ENCODE measurements around the gene CMIP.
"Not testable (repeated sequence)": the region's sequence is repeated elsewhere in the genome, so short reads cannot be mapped to it uniquely, and the experiment has no call there.

Gene CMIP

GRCh38 chr16:81716478-81717225 is 272.0 kb downstream of the CMIP start:
- DNase-seq (ENCODE audit: low read depth), result no peak

GRCh38 chr16:81717662-81718189 is 273.1 kb downstream of the CMIP start:
- DNase-seq (ENCODE audit: low read depth), result no peak

GRCh38 chr16:81718637-81719036 is 274.0 kb downstream of the CMIP start:
- no peak for DNase-seq (ENCODE audit: low read depth)

GRCh38 chr16:81719993-81720392 is 275.4 kb downstream of the CMIP start:
- no peak for DNase-seq (ENCODE audit: low read depth)

- DNase-seq (ENCODE audit: low read depth), result no peak
Observed at GRCh38 chr16:81720973-81721906, 276.6 kb downstream of the CMIP start.

GRCh38 chr16:81723098-81723723 is 278.6 kb downstream of the CMIP start:
- no peak for DNase-seq (ENCODE audit: low read depth)

GRCh38 chr16:81728435-81728834 is 283.8 kb downstream of the CMIP start:
- DNase-seq (ENCODE audit: low read depth), result no peak

- no peak for DNase-seq (ENCODE audit: low read depth)
Observed at GRCh38 chr16:81729451-81729850, 284.8 kb downstream of the CMIP start.

GRCh38 chr16:81730090-81731051 is 285.8 kb downstream of the CMIP start:
- peak; percentile 56 for DNase-seq (ENCODE audit: low read depth)

GRCh38 chr16:81731649-81732048 is 287.0 kb downstream of the CMIP start:
- no peak for DNase-seq (ENCODE audit: low read depth)

- no peak for DNase-seq (ENCODE audit: low read depth)
Observed at GRCh38 chr16:81732699-81733098, 288.1 kb downstream of the CMIP start.

- no peak for DNase-seq (ENCODE audit: low read depth)
Observed at GRCh38 chr16:81733295-81733694, 288.7 kb downstream of the CMIP start.

- DNase-seq (ENCODE audit: low read depth), result no peak
Observed at GRCh38 chr16:81734632-81735434, 290.2 kb downstream of the CMIP start.

- DNase-seq (ENCODE audit: low read depth), result peak; percentile 78
Observed at GRCh38 chr16:81737885-81738536, 293.4 kb downstream of the CMIP start.

GRCh38 chr16:81738783-81739496 is 294.3 kb downstream of the CMIP start:
- no peak for DNase-seq (ENCODE audit: low read depth)

- DNase-seq (ENCODE audit: low read depth), result no peak
Observed at GRCh38 chr16:81739503-81739902, 294.9 kb downstream of the CMIP start.

- DNase-seq (ENCODE audit: low read depth), result no peak
Observed at GRCh38 chr16:81740169-81740568, 295.6 kb downstream of the CMIP start.

GRCh38 chr16:81741430-81741770 is 296.8 kb downstream of the CMIP start:
- not testable (repeated sequence) for DNase-seq (ENCODE audit: low read depth)

- DNase-seq (ENCODE audit: low read depth), result no peak
Observed at GRCh38 chr16:81744385-81744784, 299.8 kb downstream of the CMIP start.
